DND-41 (cell line): Measurements from ENCODE around the gene SLC2A14.
"Not testable (repeated sequence)": the region's sequence is repeated elsewhere in the genome, so short reads cannot be mapped to it uniquely, and the experiment has no call there.

ENCODE experiments used
- CTCF ChIP-seq: IDR thresholded peaks from 2 replicates; pipeline ENCODE4 v1.5.1; 2012; ENCODE audit warnings: borderline replicate concordance, low read length, moderate library complexity, mild to moderate bottlenecking; ENCODE audit not compliant: poor library complexity, severe bottlenecking; ENCODE audit errors: extremely low read depth
- EZH2 ChIP-seq: IDR thresholded peaks from 3 replicates; pipeline ENCODE4 v1.6.1; 2012; ENCODE audit warnings: borderline replicate concordance, low read depth, mild to moderate bottlenecking, moderate library complexity, low read length, inconsistent platforms; ENCODE audit not compliant: severe bottlenecking

- not testable (repeated sequence) for TF ChIP-seq CTCF, EZH2
Measured at GRCh38 chr12:7880952-7881735, 8.4 kb upstream of the SLC2A14 start.
